ENCODE measurements around the gene ZNF277.

ZNF277 gene

DNA sequence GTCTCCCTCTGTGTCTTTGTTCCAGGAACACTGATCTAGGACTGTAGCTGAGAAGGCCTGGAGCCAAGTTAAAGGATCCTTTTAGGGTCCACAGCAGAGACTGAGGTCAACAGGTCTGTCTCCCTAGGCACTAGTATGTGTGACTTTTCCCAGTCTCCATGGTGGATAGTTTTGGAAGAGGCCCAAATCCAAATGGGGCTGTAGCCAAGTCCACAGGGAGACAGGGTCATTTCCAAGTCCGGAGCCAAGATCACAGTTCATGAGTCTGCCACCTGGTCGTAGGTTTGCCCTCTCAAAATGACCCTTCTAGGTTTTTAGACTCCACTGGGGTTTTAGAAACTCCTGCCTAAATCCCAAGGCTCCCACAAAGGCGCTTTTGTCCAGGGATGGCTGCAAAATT lies 16.8 kb downstream of the ZNF277 start:
- TF ChIP-seq, protein P1, sequence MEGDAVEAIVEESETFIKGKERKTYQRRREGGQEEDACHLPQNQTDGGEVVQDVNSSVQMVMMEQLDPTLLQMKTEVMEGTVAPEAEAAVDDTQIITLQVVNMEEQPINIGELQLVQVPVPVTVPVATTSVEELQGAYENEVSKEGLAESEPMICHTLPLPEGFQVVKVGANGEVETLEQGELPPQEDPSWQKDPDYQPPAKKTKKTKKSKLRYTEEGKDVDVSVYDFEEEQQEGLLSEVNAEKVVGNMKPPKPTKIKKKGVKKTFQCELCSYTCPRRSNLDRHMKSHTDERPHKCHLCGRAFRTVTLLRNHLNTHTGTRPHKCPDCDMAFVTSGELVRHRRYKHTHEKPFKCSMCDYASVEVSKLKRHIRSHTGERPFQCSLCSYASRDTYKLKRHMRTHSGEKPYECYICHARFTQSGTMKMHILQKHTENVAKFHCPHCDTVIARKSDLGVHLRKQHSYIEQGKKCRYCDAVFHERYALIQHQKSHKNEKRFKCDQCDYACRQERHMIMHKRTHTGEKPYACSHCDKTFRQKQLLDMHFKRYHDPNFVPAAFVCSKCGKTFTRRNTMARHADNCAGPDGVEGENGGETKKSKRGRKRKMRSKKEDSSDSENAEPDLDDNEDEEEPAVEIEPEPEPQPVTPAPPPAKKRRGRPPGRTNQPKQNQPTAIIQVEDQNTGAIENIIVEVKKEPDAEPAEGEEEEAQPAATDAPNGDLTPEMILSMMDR (IDR thresholded peaks at IDR 0.05; ENCODE audit: low read depth, low read length), result no peak
- no peak overlapping the region for H3K4me3 ChIP-seq (ENCODE audit: low read depth, low read length)

DNA sequence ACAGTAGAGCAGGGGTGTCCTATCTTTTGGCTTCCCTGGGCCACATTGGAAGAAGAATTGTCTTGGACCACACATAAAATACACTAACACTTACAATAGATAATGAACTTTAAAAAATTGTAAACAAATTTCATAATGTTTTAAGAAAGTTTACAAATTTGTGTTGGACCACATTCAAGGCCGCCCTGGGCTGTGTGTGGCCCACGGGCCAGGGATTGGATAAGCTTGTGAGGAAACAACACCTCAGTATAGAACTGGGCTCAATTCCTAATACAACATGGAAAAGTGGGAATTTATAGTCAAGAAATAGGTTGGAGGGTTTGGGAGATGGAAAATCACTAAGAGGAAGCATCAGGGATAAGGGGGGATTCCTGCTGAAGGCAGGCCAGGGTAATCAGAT lies 17.7 kb downstream of the ZNF277 start:
- H3K4me3 ChIP-seq (ENCODE audit: low read depth, low read length), result no peak overlapping the region
- TF ChIP-seq, protein P1 (IDR thresholded peaks at IDR 0.05; ENCODE audit: low read depth, low read length), result no peak

DNA sequence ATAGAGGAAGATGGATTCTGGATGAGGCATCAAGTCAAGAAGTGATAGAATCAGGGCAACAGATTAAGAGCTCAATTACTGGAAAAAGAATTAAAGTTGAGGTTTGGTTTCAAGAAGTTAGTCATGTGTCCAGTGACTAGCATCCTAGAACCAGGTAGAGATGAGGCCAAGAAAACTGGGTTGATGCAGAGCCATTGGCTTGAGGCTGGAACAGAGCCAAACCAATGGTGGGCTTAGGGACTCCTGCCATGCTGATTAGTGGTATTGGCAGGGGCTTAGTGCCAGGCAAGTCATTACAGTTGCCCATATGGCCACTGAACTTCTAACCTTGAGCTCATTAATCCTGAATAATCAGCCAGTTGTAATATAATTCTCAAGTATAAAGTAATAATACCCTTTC lies 18.5 kb downstream of the ZNF277 start:
- no peak overlapping the region for H3K4me3 ChIP-seq (ENCODE audit: low read depth, low read length)
- TF ChIP-seq, protein P1 (IDR thresholded peaks at IDR 0.05; ENCODE audit: low read depth, low read length), result no peak

DNA sequence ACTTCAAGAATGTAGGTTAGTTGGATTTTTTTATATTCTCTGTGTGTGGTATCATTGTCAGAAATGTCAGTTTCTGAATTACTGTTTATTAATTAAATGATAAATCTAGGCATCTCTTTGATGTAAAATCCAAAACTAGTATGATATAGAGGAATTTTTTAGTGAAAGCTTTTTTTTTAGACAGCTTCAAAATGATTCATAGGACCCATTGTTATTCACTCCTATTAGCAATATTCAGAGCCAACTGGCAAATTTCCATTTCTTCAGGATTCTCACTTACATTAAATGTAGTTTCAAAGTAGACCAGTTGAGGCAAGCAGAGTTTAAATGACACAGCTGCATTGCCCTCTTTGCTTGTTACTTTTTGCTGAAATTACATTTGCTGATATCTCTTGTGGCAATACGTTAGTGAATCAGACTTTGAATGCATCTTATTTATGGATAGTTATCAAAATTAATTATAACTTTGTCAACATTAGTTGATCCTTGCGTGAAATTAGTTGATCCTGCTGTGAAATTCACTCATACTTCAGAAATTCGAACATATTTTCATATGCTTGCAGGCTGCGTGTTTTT lies 20.3 kb downstream of the ZNF277 start:
- no peak overlapping the region for H3K4me3 ChIP-seq (ENCODE audit: low read depth, low read length)
- TF ChIP-seq, protein P1 (IDR thresholded peaks at IDR 0.05; ENCODE audit: low read depth, low read length), result no peak

DNA sequence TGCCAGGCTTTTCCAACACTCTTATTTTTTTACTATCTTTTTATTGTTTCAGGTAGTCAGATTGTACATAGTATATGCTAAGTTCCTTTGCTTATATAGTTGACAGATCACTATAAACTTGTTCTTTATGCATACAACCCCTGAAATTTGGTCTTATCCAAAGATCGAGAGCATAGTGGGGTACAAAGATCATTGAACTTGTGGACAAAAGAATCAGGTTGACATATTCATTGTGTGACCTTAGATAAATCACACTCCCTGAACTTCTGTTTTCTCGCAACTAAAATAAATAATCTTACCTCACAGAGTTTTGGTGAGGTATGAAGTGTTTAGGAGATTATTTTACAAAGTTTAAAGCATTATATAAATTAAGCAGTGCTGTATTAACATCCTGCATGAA lies 22.1 kb downstream of the ZNF277 start:
- TF ChIP-seq, protein P1 (IDR thresholded peaks at IDR 0.05; ENCODE audit: low read depth, low read length), result no peak
- no peak overlapping the region for H3K4me3 ChIP-seq (ENCODE audit: low read depth, low read length)

DNA sequence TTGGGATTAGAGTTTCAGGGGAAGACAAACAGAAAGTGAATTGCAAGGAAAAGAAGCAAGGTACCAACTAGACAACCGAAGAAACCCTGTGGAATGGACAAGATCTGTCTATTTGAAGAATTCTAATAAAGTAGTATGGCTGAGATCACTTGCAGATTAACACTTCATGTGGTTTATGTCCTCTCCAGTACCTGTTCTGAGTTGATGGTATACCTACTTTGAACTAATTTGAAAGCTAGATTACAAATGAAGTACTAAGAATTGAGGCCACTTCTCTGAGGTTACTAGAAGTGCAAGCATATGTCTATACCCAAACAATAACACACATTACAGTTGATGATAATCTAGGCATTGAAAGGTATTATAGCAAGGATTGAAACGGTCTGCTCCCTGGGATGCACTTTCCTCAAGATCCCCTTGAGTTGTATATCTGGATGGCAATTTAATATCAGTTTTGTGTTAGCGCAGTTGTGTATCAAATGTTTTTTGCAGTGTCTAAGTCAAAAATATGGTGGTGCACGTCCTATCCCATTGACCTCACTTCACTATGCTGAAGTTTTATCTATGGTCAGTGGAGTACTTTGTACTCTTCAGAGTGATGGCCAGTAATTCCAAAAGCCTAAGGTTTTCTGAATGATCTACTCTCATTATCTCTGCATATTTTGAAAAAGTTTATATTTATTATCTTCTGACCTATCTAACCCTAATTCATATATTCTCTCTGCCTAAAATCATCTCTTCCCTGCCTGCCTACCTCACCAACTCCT lies 25.9 kb downstream of the ZNF277 start:
- no peak overlapping the region for H3K4me3 ChIP-seq (ENCODE audit: low read depth, low read length)
- TF ChIP-seq, protein P1 (IDR thresholded peaks at IDR 0.05; ENCODE audit: low read depth, low read length), result no peak

DNA sequence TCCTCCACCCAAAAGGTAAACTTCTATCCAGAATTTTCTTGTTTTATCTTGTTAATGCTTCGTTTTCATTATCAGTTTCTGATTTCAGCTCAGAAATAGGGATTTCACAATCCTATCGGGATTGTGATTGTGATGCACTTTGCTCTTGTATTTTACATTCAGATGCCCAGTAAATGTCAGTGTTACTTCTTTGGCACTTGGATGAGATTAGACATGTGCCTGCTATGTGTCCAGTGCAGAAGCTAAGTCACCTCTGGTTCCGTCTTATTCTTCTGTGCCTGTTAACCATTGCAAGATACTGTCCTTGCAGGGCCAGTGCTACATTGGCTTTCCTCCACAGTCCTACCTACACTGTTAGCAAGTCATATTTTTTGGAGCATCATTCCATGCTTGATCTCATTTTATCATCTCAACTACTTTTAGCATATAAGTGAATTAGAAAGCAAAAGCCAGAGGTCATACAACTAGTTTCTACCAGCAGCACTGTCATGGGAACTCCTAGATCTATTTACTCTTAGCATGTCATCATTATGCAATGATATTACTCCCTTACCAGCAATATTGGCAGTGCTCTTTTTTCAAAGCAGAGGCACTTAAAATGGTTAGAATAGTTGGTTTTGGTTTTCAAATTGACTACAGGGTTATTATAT lies 26.7 kb downstream of the ZNF277 start:
- TF ChIP-seq, protein P1 (IDR thresholded peaks at IDR 0.05; ENCODE audit: low read depth, low read length), result no peak
- no peak overlapping the region for H3K4me3 ChIP-seq (ENCODE audit: low read depth, low read length)

Measured in WI38 (cell line).